ENCODE measurements around the gene ZBTB7C.

Gene ZBTB7C

DNA sequence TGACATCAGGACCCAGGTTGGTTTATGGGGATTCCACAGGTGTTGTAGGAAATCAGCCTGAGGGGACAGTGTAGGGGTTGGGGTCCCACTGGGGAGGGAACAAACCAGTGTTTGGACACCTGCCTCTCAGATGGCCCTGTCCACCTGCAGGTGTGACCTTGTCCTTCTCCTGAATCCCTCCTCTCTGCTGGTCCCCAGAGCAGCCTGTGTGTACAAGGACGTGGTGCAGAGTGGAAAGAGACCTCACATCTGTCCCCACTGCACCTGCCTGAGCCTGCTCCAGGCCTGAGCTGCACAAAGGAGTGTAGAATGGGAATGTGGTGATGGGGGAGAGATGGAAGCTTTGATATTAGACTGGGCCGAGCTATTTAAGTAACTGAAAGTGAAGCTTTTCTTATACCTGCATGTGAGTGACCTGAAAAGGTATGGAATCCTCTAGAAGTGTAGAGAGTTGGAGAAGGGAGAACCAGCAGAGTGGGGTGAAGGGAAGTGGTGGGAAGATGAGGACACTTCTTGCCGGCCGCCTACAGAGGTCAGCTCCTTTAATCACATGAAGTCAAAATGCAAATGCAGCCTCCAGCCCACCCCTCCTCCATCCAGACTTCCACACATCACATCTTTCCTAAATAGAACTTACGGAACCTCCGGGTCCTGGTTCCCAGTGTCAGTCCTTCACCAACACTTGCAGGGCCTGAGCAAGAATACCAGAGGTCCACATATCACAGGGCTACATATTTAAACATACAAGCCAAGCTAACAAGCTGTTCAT is 389.4 kb downstream of the ZBTB7C start:
- no peak for DNase-seq (ENCODE audit: low read depth)

DNA sequence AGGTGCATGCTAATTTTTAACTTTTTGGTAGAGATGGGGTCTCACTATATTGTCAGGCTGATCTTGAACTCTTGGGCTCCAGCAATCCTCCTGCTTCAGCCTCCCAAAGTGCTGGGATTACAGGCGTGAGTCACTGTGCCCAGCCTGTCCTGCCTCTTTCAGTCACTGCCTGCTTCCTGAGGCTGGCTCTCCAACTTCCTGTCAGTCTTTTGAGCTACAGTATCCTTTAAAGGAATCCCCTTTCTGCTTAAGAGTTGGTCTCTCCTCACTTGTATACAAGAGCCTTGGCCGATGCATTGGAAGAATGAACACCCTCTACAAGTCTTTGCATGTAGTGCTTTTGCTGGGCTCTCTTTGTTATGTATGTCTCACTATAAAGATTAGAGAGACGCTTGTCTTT is 390.3 kb downstream of the ZBTB7C start:
- no peak for DNase-seq (ENCODE audit: low read depth)

DNA sequence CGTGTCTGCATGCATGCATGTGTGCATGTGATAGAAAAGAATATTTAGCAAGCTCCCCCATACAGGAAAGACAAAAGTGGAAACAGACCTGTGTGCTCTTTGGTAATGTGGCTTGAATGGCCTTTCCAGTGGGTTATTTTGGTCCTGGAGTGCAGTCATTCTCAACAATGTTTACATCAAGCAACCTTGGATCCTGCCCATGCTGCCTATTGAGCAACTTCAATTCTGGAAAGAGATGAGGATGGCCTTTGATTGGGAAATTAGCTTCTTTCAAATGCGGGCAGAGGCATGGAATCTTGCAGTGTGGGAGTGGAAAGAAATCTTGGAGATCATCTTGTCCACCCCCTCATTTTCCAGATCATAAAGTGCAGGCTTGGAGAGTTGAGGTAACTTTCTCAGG is 391.5 kb downstream of the ZBTB7C start:
- no peak for DNase-seq (ENCODE audit: low read depth)

DNA sequence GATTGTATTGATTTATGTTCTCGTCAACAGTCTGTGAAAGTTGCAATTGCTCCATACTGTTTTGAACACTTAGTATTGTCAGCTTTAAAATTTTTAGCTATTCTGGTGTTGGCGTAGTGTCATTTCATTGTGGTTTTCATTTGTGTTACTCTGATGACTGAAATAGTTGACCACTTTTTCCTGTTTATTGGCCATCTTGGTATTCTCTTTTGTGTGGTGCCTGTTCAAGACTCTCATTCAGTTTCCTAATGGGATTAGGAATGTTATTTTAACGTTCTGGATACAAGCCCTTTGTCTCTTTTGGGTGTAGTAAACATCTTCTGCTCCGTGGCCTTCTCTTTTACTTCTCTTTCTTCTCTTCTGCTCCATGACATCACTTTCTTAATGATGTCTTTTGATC is 396.0 kb downstream of the ZBTB7C start:
- DNase-seq (ENCODE audit: low read depth), result no peak

DNA sequence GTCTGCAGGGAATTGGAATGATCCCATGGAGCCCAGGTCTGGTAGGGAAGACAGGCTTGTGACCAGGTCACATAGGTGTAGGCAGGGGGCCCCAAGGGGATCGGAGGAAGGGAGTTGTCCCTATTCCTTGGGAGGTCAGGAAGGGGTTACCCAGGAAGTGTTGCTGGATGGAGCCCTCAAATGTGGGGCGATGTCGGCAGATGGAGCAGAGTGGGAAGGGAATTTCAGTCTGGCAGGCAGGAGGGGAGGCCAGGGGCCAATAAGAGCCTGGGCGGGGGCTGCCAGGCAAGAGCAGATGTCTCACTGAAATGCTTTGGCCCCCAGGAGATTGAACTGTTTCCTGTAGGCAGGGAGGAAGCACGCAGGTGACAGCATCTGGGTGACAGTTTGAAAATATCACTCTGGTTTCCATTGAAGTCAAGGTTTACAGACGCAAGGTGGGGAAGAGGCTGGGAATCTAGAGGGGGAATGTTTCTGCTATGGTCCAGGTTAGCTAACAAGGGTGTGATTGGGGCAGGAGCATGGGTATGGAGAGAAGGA is 397.2 kb downstream of the ZBTB7C start:
- no peak for DNase-seq (ENCODE audit: low read depth)

DNA sequence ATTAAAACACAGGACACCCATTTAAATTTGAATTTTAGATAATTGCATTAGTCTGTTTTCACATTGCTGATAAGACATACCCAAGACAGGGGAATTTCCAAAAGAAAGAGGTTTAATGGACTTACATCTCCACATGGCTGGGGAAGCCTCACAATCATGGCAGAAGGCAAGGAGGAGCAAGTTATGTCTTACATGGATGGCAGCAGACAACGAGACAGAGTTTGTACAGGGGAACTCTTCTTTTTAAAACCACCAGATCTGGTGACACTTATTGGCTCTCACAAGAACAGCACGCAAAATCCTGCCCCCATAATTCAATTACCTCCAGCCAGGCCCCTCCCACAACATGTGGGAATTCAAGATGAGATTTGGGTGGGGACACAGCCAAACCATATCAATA is 398.9 kb downstream of the ZBTB7C start:
- no peak for DNase-seq (ENCODE audit: low read depth)

DNA sequence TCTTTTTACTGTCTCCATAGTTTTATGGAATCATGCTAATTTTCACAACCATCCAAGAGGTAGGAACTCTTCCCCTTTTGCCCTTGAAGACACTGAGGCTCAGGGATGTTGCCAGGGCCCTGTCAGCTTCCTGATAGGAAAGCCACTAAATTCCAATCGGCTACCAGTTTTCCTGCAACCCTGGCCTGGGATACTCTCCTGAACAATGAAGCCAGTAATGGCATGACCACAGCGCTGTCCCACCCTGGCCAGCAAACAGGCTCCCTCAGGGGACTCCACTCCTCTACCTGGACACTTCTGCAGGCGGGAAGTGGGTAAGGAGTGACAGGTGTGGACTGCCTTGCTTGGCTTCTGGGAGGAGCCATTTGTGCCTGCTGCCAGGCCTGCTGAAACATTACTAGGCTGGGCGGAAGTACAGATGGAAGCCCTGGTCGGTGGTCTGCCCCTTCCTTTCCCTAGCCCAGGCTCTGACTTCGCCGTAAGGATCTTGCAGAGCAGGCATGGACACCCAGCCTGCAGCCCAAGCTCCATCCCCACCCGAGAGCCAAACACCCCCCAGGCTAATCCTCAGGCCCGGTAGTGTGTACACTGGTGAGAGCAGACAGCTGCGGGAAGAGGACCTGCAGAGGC is 400.0 kb downstream of the ZBTB7C start:
- no peak for DNase-seq (ENCODE audit: low read depth)

DNA sequence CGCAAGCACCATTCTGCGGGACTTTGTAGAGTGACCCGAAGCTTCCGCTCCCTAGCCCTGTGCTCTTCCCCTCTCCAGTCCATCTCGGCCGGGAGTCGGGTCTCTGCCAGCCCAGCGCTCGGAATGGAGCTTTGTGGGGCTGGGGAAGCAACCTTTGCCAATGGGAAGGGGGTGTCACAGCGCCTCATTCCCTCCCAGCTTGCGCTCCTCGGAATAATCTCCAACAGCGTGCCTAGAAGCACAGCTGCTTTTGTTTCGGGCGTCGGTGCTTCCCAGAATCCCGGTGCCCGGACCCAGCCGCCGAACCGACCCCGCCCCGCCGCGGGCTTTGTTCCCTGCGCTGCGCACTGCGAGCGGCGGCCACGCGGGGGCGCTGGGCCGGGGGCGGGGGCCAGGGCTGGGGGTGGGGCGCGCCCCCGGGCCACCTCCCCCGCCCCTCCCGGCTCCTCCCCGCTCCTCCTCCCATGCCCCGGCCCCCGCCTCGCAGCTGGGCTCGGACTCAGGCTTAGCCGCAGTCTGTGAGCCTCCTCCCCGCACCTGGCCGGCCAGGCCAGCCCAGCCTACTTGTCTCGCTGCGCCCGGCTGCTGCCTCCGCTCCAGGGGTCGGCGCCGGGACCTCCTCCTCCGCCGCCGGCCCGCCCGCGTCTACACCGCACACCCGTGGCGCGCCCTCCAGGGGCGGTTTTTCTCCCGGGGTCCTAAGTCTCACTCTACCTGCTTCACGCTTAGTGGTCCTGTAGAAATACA is 401.1 kb downstream of the ZBTB7C start:
- DNase-seq (ENCODE audit: low read depth), result no peak

DNA sequence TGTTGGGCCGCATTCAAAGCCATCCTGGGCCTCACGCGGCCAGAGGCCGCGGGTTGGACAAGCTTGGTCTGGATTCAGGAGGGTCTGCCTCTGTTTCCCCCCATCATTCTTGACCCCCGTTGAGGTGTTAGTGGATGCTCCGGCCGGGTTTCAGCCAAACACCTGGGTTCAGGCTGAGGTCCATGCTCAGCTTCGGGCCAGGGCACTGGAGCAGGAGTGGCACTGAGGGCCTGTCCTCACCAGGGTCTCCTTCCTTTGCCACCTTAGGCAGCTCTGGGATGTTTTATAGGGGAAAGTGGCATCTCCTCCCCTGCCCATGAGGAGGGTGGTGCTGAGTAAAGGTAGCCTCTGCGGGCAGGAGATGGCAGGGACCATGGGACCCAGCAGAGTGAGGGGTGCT is 401.8 kb downstream of the ZBTB7C start:
- DNase-seq (ENCODE audit: low read depth), result no peak

DNA sequence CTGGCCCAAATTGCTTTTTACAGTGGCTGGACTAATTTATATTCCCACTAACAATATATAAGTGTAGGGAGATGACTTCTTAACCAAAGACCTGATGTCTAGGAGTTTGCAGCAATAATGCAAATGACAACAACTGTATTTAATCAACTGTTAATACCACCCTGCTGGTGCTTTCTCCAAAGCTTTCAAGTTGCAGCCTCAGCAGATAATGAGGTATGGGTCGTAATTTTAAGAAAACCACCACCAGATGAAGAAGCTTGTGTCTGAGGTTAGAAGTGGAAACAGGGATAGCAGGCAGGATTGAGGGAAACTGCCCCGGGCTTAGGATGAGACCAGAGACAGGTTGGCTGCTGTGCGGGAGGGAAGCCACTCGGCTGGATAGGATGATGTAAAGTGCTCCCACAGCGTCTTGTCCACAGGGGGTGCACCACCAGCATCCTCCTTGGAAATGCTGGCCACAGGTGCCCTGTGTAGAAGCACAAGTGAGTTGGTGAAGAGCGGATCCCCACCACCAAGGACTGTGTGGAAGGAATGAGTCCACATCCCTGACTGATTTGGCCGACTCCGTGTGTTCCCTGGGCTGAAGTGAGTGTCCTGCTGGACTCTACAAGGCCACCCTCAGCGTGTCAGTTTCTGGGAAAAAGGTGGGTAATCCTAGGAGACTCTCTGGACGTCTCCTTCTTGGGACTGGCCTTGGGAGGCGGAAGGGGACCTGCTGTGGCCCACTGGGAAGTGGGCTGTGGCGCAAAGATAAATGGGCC is 402.6 kb downstream of the ZBTB7C start:
- no peak for DNase-seq (ENCODE audit: low read depth)

DNA sequence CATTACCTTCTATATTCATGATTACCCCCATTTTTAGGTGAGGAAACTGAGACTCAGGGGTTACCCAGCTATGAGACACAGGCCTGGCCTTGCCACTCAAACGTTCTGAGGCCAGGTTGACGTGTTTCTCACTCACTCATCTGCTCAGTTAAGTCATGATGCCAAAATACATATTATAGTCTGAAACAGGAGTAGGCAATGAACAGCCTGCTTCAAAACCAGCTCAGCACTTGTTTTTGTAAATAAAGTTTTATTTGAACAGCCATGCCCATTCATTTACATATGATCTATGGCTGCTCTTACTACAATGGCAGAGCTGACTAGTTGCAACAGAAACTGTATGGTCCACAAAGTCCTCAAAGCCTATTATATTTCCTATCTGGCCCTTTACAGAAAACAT is 404.6 kb downstream of the ZBTB7C start:
- DNase-seq (ENCODE audit: low read depth), result no peak

DNA sequence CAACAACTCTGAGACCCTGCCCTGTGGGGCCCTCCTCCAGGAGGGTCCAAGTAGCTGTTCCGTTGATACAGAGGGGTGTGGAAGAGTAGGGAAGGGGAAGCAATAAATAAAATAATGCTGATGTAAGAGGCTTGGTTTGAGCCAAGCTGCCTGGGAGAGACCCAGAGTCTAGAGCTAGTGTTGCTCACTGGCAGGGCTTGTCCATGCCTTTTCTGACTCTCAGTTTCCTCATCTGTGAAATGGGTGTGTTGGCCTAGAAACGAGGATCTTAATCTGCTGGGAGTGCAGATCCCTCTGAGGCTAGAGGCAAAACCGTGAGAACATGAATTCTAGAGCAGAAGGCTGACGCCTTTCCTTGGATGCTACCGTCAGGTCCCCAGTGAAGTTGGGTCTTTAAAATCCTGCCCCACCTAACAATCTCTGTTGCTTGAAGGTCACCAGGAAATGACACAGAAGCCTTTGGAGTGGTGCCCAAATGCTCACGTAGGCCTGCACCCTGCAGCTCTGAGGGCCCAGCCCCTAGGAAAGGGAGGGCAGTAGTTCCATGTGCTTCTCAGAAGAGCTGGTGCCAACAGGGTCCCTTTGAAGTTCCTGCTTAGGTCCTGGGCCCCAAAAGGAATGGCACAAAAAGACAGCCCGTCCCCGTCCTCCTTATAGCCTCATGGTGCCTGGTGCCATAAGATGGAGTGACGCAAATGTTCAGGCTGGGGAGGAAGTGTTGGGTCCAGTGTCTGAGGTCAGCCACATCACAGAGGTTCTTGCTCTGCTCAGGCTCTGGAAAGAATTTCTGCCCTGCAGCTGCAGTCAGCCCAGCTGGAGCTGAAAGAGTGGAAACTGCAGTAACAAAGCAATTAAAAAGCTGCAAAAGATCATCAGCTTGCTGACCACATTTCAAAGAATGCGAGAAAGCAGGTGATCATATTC is 405.5 kb downstream of the ZBTB7C start:
- no peak for DNase-seq (ENCODE audit: low read depth)

DNA sequence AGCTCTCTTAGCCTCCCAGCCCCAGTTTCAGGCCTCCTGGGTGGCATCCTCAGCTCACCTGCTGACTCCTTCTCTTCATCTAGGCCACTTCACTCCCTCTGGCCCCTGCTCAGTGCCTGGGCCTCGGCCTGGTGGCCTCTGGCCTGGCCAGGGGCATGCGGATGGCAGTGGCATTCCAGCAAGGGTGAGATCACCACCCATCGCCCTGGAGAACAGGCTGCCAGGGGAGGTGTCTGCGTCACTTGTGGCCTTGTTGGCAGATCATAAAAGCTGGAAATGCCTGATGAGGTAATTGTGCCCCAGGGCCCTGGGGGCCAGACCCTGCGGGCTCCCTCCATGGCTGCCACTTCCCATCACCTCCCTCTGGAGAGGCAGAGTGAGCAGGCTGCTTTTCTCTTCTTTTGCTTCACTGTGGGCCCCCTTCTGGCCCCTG is 406.2 kb downstream of the ZBTB7C start:
- peak; percentile 39 for DNase-seq (ENCODE audit: low read depth)

DNA sequence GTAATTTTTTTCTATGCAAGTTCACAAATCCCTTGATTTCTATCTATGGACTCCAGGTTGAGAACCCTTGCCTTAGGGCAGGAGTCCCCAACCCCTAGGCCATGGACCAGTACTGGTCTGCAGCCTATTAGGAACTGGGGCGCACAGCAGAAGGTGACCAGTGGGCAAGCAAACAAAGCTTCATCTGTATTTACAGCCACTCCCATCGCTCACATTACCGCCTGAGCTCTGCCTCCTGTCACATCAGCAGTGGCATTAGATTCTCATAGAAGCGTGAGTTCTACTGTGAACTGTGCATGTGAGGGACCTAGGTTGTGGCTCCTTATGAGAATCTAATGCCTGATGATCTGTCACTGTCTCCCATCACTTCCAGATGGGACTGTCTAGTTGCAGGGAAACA is 408.5 kb downstream of the ZBTB7C start:
- no peak for DNase-seq (ENCODE audit: low read depth)

DNA sequence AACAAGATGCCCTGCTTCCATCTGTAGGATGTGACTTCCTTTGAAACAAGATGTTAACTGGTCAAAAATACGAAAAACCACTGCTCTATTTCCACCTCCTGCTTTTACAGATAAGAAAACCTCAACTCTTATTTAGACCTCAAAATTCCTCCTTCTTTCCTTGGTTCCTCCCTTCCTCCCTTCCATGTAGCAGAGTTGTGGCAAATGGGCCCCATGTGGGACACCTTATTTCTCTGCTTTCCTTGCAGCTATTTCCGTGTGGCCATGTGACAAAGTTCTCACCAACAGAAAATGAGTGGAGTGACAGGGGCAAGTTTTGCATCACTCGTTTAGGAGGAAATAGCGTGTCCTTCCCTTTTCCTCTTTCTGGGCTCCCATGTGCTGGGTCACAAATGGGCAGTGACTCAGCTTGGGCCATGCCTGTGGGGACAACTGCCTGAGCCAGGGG is 409.4 kb downstream of the ZBTB7C start:
- DNase-seq (ENCODE audit: low read depth), result no peak

DNA sequence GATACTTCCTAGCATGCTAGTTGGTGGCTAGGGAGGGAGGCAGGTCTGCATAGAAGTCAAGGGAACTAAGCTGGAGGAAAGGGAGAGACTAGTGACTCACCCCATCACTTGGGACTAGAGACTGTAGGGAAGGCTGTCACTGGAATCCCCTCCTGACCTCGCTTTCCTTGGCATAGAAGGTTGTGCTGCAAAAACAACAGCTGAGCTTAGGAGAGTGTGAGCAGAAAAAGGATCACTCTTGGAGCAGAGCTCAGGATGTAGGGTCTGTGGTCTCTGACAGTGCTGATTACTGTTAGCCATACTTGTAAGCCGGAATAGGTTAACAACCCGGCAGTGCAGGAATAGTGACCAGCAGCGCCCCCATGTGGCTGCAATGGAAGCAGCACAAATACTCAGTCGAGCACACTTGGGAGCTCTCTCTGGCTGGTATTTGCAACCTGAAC is 411.8 kb downstream of the ZBTB7C start:
- DNase-seq (ENCODE audit: low read depth), result no peak

DNA sequence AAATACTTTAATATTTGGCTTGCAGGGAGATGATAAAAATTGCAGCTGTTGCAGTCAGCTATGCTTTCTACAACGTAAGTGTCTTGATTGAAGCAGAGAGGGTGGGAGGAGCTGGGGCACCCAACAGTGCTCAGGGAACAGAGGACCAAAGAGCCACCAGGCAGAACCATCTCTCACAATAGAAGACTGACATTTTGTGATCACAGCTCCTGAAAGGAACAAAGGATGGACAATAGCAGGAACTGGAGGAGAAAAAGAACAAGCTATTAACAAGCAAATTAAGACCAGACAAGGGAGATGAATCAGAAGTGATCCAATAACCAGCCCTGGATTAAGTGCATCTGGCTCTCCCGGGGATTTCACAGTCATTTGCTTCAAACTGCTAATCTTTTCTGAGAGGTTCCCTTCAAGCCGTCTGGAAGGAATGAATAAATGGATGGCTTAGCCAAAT is 413.1 kb downstream of the ZBTB7C start:
- no peak for DNase-seq (ENCODE audit: low read depth)

DNA sequence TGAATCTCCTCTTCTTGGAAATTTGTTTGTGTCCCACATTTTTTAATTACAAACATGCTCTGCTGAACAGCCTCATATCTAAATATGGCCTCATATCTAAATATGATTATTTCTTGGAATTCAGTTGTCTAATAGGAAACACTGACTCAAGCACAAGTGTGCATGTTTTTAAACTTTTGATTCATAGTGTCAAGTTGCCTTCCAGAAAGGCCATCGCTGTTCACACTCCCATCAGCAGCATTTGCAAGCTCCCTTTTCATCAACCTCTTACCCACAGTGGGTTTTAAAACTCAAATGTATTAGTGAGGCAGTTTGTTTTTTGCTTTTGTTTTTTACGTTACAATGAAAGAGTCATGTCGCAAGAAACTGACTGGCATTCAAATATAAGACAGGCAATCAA is 413.5 kb downstream of the ZBTB7C start:
- no peak for DNase-seq (ENCODE audit: low read depth)

DNA sequence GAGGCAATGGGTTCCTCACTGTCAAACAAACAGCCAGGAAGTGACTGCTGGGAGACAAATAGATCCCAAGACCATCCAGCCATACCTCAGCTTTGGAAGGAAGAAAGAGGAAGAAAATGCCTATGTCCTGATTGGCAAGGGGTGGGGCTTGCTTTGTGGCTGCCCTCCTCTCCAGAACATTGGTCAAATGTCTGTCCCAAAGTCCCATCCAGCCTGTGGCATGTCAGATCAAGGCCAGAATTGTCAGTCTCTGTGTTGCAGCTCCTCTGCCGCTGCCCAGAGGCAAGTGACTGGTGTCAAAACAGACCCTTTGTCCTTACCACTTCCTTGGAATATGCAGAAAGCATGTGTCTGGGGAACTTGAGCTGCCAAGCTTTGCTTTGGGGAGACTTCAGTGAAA is 415.8 kb downstream of the ZBTB7C start:
- no peak for DNase-seq (ENCODE audit: low read depth)

DNA sequence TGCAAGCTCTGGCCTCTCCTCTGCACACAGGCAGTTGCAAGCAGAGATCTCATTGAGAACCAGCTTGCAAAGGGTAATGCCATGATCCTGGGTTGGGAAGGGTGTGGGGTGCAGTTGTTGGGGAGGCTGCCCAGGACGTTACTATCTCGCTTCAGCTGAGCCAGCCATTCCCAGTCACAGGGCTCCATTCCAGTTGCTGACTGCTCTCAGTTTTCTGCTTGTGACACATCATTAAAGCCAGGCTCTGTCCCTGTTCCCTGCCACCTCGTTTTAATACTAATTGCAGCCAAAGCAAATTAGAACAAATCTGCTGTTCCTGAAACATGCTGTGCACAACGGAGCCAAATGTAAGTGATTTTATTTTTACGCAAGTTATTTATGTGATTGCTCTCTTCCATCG is 416.2 kb downstream of the ZBTB7C start:
- no peak for DNase-seq (ENCODE audit: low read depth)

DNA sequence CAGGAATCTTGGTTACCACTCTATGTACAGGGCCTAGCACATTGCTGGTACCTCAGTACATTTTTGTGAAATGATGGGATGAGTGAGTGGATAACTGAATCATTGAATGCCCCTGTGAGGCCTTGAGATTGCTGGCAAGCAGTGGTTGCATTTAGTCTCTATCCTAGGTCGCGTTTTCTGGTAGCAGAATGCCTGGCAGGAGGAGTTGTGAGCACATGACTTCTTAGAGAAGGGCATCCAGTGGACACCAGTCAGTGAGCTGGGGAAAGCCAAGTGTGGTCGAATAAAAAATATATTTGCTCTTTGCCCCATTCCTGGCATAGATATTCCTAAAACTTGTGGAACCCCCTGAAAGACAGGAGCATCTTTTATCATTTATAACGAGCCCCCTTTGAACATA is 416.9 kb downstream of the ZBTB7C start:
- DNase-seq (ENCODE audit: low read depth), result no peak
